NT2/D1 (cell line): ENCODE measurements around the gene TENM3.

Experiments used
- DNase-seq: peaks from one replicate; pipeline ENCODE4 v3.0.0-alpha.2; 2011; ENCODE audit warnings: low read depth, low spot score
- H3K27me3 ChIP-seq: 2 replicates; pipeline ENCODE4 v1.6.0; 2011; ENCODE audit warnings: mild to moderate bottlenecking; ENCODE audit not compliant: insufficient read length, insufficient read depth
- H3K36me3 ChIP-seq: 2 replicates; pipeline ENCODE4 v1.6.1; 2011; ENCODE audit warnings: mild to moderate bottlenecking, low read length, mixed read lengths; ENCODE audit not compliant: insufficient read depth, insufficient read length
- H3K4me1 ChIP-seq: 2 replicates; pipeline ENCODE4 v1.5.1; 2011; ENCODE audit not compliant: insufficient read depth, insufficient read length
- H3K4me3 ChIP-seq: 2 replicates; pipeline ENCODE4 v1.5.1; 2011; ENCODE audit warnings: low read depth; ENCODE audit not compliant: insufficient read length
- H3K9ac ChIP-seq: 2 replicates; pipeline ENCODE4 v1.6.0; 2011; ENCODE audit warnings: low read depth; ENCODE audit not compliant: insufficient read length
- H3K9me3 ChIP-seq: 2 replicates; pipeline ENCODE4 v1.5.1; 2011; ENCODE audit warnings: mild to moderate bottlenecking, low read length; ENCODE audit not compliant: insufficient read depth
- SUZ12 ChIP-seq: IDR thresholded peaks from 2 replicates; pipeline ENCODE4 v1.6.1; 2011; ENCODE audit not compliant: insufficient read length, insufficient read depth; ENCODE audit errors: extremely low read depth
- YY1 ChIP-seq: IDR thresholded peaks from 2 replicates; pipeline ENCODE4 v1.6.1; 2011; ENCODE audit not compliant: insufficient read length, insufficient read depth
- ZNF274 ChIP-seq: IDR thresholded peaks from 2 replicates; pipeline ENCODE4 v1.6.1; 2011; ENCODE audit warnings: mild to moderate bottlenecking, low read depth, low read length

Gene TENM3

GRCh38 chr4:182789529-182789928, 546.3 kb downstream of the TENM3 start:
- no peaks in the 10 kb centered on the region for H3K4me1 ChIP-seq
- H3K4me3 ChIP-seq, result no peak overlapping the region
- H3K9ac ChIP-seq, result no peak overlapping the region
- TF ChIP-seq YY1, result no peak
- no peak for TF ChIP-seq SUZ12
- TF ChIP-seq ZNF274, result no peak
- DNase-seq, result no peak
- peaks cover 24% of the 10 kb centered on the region for H3K36me3 ChIP-seq
- no peaks in the 10 kb centered on the region for H3K27me3 ChIP-seq
- peaks cover 8% of the 10 kb centered on the region; the same call in 1 of the 2 replicates for H3K9me3 ChIP-seq

- DNase-seq, result no peak
- Histone ChIP-seq H3K27me3 (no peaks in the 10 kb centered on the region), H3K4me1 (no peaks in the 10 kb centered on the region), H3K36me3 (peaks cover 34% of the 10 kb centered on the region), H3K9ac (no peak overlapping the region), H3K4me3 (no peak overlapping the region), H3K9me3 (no peaks in the 10 kb centered on the region)
- TF ChIP-seq YY1, result no peak
- TF ChIP-seq SUZ12, result no peak
- no peak for TF ChIP-seq ZNF274
These were observed 552.4 kb downstream of the TENM3 start for GRCh38 chr4:182795446-182796238.

GRCh38 chr4:182799515-182800215, 556.5 kb downstream of the TENM3 start:
- no peaks in the 10 kb centered on the region for H3K27me3 ChIP-seq
- H3K4me3 ChIP-seq, result no peak overlapping the region
- no peak overlapping the region for H3K9ac ChIP-seq
- peaks cover 17% of the 10 kb centered on the region for H3K36me3 ChIP-seq
- no peaks in the 10 kb centered on the region for H3K4me1 ChIP-seq
- H3K9me3 ChIP-seq, result no peaks in the 10 kb centered on the region
- no peak for TF ChIP-seq SUZ12
- TF ChIP-seq YY1, result no peak
- TF ChIP-seq ZNF274, result no peak
- no peak for DNase-seq

- H3K4me3 ChIP-seq, result no peak overlapping the region
- no peak for TF ChIP-seq SUZ12
- no peak for TF ChIP-seq ZNF274
- no peak for TF ChIP-seq YY1
- H3K9ac ChIP-seq, result no peak overlapping the region
- peaks cover 17% of the 10 kb centered on the region for H3K36me3 ChIP-seq
- no peaks in the 10 kb centered on the region for H3K27me3 ChIP-seq
- DNase-seq, result no peak
- H3K4me1 ChIP-seq, result no peaks in the 10 kb centered on the region
- no peaks in the 10 kb centered on the region for H3K9me3 ChIP-seq
These were observed 557.0 kb downstream of the TENM3 start for GRCh38 chr4:182800216-182800515.

- Histone ChIP-seq H3K9me3 (no peaks in the 10 kb centered on the region), H3K4me3 (no peak overlapping the region), H3K4me1 (no peaks in the 10 kb centered on the region), H3K27me3 (no peaks in the 10 kb centered on the region), H3K9ac (no peak overlapping the region), H3K36me3 (peaks cover 17% of the 10 kb centered on the region)
- no peak for DNase-seq
- TF ChIP-seq ZNF274 (no peak), YY1 (no peak), SUZ12 (no peak)
These were observed 558.4 kb downstream of the TENM3 start for GRCh38 chr4:182801636-182802035.

- Histone ChIP-seq H3K4me1 (no peaks in the 10 kb centered on the region), H3K4me3 (no peak overlapping the region), H3K9me3 (no peaks in the 10 kb centered on the region), H3K36me3 (peaks cover 14% of the 10 kb centered on the region), H3K27me3 (no peaks in the 10 kb centered on the region), H3K9ac (no peak overlapping the region)
- TF ChIP-seq ZNF274, result no peak
- no peak for TF ChIP-seq SUZ12
- TF ChIP-seq YY1, result no peak
- DNase-seq, result no peak
These were observed 559.4 kb downstream of the TENM3 start for GRCh38 chr4:182802621-182803020.

- no peak for TF ChIP-seq ZNF274
- TF ChIP-seq SUZ12, result no peak
- no peak for TF ChIP-seq YY1
- peaks cover under 1% of the 10 kb centered on the region; the same call in 1 of the 2 replicates for H3K9me3 ChIP-seq
- no peak overlapping the region for H3K9ac ChIP-seq
- H3K4me1 ChIP-seq, result no peaks in the 10 kb centered on the region
- no peak for DNase-seq
- no peaks in the 10 kb centered on the region for H3K27me3 ChIP-seq
- peaks cover 12% of the 10 kb centered on the region for H3K36me3 ChIP-seq
- no peak overlapping the region for H3K4me3 ChIP-seq
These were observed 560.0 kb downstream of the TENM3 start for GRCh38 chr4:182803235-182803634.

GRCh38 chr4:182804131-182804530, 560.9 kb downstream of the TENM3 start:
- Histone ChIP-seq H3K27me3 (no peaks in the 10 kb centered on the region), H3K9me3 (peaks cover 7% of the 10 kb centered on the region; the same call in 1 of the 2 replicates), H3K4me3 (no peak overlapping the region), H3K9ac (no peak overlapping the region), H3K4me1 (no peaks in the 10 kb centered on the region), H3K36me3 (peaks cover 10% of the 10 kb centered on the region)
- TF ChIP-seq SUZ12 (no peak), ZNF274 (no peak), YY1 (no peak)
- DNase-seq, result no peak
